Measurements from ENCODE around the gene IFITM2. TPM values are rescaled to one million over a fixed set of nuclear protein-coding genes. Genes with fewer than 3 reads are reported as not detected.

The IFITM2 gene
- total RNA-seq, 3 donors from 2014 or later, result 81.4 to 404 (median 129) TPM

GRCh38 chr11:335779-336658, 28.4 kb downstream of the IFITM2 start:
- Histone ChIP-seq H3K4me3 (peak overlapping the region in 1 of 3 donors; percentile 19), H3K4me1 (no peaks in the 10 kb centered on the region), H3K27me3 (no peaks in the 10 kb centered on the region), H3K36me3 (no peaks in the 10 kb centered on the region), H3K9me3 (no peaks in the 10 kb centered on the region), H3K27ac (peak overlapping the region; percentile 76 to 79)
- peak in 1 of 2 donors; percentile 17 for DNase-seq (ENCODE audit: low spot score in 2 of 2)
- no peak for TF ChIP-seq POLR2A (IDR thresholded peaks at IDR 0.05)
- peak in 2 of 3 donors; percentile 16 to 22 for TF ChIP-seq POLR2AphosphoS5 (IDR thresholded peaks at IDR 0.05)
- intact Hi-C loops (cut with DNase I; ENCODE audit: low total_unique reads), result loop anchor here (2.0 kb wide), 1 partner anchor 79 kb away; the partner anchor contains the start of gene SIGIRR

- Histone ChIP-seq H3K27me3 (no peaks in the 10 kb centered on the region), H3K4me3 (no peak overlapping the region), H3K27ac (peak overlapping the region; percentile 76 to 79), H3K9me3 (no peaks in the 10 kb centered on the region), H3K4me1 (no peaks in the 10 kb centered on the region), H3K36me3 (no peaks in the 10 kb centered on the region)
- TF ChIP-seq CTCF (IDR thresholded peaks at IDR 0.05) (no peak), POLR2A (IDR thresholded peaks at IDR 0.05) (no peak), POLR2AphosphoS5 (IDR thresholded peaks at IDR 0.05) (no peak)
- DNase-seq (ENCODE audit: low spot score in 2 of 2), result peak in 1 of 2 donors; percentile 1
- intact Hi-C loops (cut with DNase I; ENCODE audit: low total_unique reads), result loop anchor here (2.0 kb wide), 1 partner anchor 78 kb away; the partner anchor contains the start of gene SIGIRR
These were observed 29.1 kb downstream of the IFITM2 start for GRCh38 chr11:336659-337198.

- no peak overlapping the region for H3K4me3 ChIP-seq
- intact Hi-C loops (cut with DNase I; ENCODE audit: low total_unique reads), result loop anchor here (2.0 kb wide), 1 partner anchor 77 kb away; the partner anchor contains the start of gene SIGIRR
- no peaks in the 10 kb centered on the region for H3K36me3 ChIP-seq
- H3K4me1 ChIP-seq, result no peaks in the 10 kb centered on the region
- TF ChIP-seq POLR2AphosphoS5 (IDR thresholded peaks at IDR 0.05), result no peak
- no peak for TF ChIP-seq POLR2A (IDR thresholded peaks at IDR 0.05)
- TF ChIP-seq CTCF (IDR thresholded peaks at IDR 0.05), result no peak
- DNase-seq (ENCODE audit: low spot score in 2 of 2), result peak in 1 of 2 donors; percentile 27
- no peaks in the 10 kb centered on the region for H3K27me3 ChIP-seq
- H3K27ac ChIP-seq, result peak overlapping the region in 1 of 2 donors; percentile 48
- H3K9me3 ChIP-seq, result no peaks in the 10 kb centered on the region
These were observed 30.1 kb downstream of the IFITM2 start for GRCh38 chr11:337711-338110.

- intact Hi-C loops (cut with DNase I; ENCODE audit: low total_unique reads), result no loop called here
- H3K4me3 ChIP-seq, result no peak overlapping the region
These were observed 32.3 kb downstream of the IFITM2 start for GRCh38 chr11:339963-340362.

More at GRCh38 chr11:339963-340362, 32.3 kb downstream of the IFITM2 start:
- no peaks in the 10 kb centered on the region for H3K36me3 ChIP-seq
- no peaks in the 10 kb centered on the region for H3K27me3 ChIP-seq
- TF ChIP-seq CTCF (IDR thresholded peaks at IDR 0.05), result no peak
- no peak for TF ChIP-seq POLR2AphosphoS5 (IDR thresholded peaks at IDR 0.05)
- TF ChIP-seq POLR2A (IDR thresholded peaks at IDR 0.05), result no peak
- no peak overlapping the region for H3K27ac ChIP-seq
- no peak for DNase-seq (ENCODE audit: low spot score in 2 of 2)
- H3K9me3 ChIP-seq, result no peaks in the 10 kb centered on the region
- H3K4me1 ChIP-seq, result no peaks in the 10 kb centered on the region
